Neural crest cell (in vitro differentiated cells): ENCODE data around the gene CMPK1. TPM values are rescaled to one million over a fixed set of nuclear protein-coding genes. Genes with fewer than 3 reads are reported as not detected.

Experiments used
- DNase-seq: peaks from one replicate; pipeline ENCODE4 v3.0.0; 2021; ENCODE audit warnings: low read depth, mixed read lengths, low spot score
- H3K27ac Mint-ChIP-seq: one replicate; pipeline ENCODE4 v1.8.0; 2021; ENCODE audit warnings: mild to moderate bottlenecking, mixed read lengths; ENCODE audit not compliant: unreplicated experiment
- H3K27me3 Mint-ChIP-seq: 2 replicates; pipeline ENCODE4 v1.8.0; 2021; ENCODE audit warnings: low read depth, mild to moderate bottlenecking, mixed read lengths
- H3K36me3 Mint-ChIP-seq: 2 replicates; pipeline ENCODE4 v1.8.0; 2021; ENCODE audit warnings: low read depth, mild to moderate bottlenecking, mixed read lengths
- H3K4me1 Mint-ChIP-seq: 2 replicates; pipeline ENCODE4 v1.8.0; 2021; ENCODE audit warnings: mixed read lengths
- H3K4me3 Mint-ChIP-seq: one replicate; pipeline ENCODE4 v1.8.0; 2021; ENCODE audit warnings: mild to moderate bottlenecking, mixed read lengths
- H3K9me3 Mint-ChIP-seq: 2 replicates; pipeline ENCODE4 v1.8.0; 2021; ENCODE audit warnings: mixed read lengths
- total RNA-seq: library from RNA; stranded (reverse); gene quantifications from 2 replicates; pipeline ENCODE4 v1.2.1, GENCODE V29; 2021
- TF ChIP-seq, protein P1 (sequence below): fragments of 200-600 bp; sonication (generic); conservative IDR thresholded peaks from 2 replicates; pipeline ENCODE4 v1.5.0; 2021; ENCODE audit warnings: antibody characterized with exemption, mild to moderate bottlenecking

Gene CMPK1
- total RNA-seq, 1 donor from 2014 or later = 59.3 TPM

DNA sequence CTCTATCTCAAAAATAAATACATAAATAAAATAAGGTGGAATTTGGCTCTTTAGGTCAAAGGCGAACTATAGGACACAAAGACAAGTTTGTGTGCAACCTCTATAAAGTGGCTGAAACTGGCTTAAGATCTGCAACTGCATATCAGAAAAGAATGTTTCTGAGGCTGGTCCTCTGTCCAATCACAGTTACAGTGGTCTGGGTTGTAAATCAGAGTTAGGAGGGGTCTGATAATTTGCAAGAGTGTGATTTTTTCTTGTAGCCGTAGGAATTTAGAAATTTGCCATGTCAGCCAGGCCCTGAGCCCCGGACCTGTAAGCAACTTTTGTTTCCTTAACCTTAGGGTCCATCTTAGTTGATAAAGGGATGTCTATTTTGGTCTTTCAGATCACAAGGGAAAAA lies 27.8 kb downstream of the CMPK1 start:
- Mint-ChIP-seq H3K4me1 (no peaks in the 10 kb centered on the region), H3K27me3 (no peaks in the 10 kb centered on the region), H3K27ac (no peak overlapping the region), H3K36me3 (no peaks in the 10 kb centered on the region), H3K4me3 (no peak overlapping the region), H3K9me3 (no peaks in the 10 kb centered on the region)
- no peak for DNase-seq
- TF ChIP-seq, protein P1, sequence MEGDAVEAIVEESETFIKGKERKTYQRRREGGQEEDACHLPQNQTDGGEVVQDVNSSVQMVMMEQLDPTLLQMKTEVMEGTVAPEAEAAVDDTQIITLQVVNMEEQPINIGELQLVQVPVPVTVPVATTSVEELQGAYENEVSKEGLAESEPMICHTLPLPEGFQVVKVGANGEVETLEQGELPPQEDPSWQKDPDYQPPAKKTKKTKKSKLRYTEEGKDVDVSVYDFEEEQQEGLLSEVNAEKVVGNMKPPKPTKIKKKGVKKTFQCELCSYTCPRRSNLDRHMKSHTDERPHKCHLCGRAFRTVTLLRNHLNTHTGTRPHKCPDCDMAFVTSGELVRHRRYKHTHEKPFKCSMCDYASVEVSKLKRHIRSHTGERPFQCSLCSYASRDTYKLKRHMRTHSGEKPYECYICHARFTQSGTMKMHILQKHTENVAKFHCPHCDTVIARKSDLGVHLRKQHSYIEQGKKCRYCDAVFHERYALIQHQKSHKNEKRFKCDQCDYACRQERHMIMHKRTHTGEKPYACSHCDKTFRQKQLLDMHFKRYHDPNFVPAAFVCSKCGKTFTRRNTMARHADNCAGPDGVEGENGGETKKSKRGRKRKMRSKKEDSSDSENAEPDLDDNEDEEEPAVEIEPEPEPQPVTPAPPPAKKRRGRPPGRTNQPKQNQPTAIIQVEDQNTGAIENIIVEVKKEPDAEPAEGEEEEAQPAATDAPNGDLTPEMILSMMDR = no peak

- TF ChIP-seq, protein P1 = no peak
- Mint-ChIP-seq H3K27me3 (no peaks in the 10 kb centered on the region), H3K4me1 (no peaks in the 10 kb centered on the region), H3K36me3 (no peaks in the 10 kb centered on the region), H3K4me3 (no peak overlapping the region), H3K27ac (no peak overlapping the region), H3K9me3 (no peaks in the 10 kb centered on the region)
- DNase-seq = no peak
These were observed 29.2 kb downstream of the CMPK1 start for GRCh38 chr1:47362828-47363227.

DNA sequence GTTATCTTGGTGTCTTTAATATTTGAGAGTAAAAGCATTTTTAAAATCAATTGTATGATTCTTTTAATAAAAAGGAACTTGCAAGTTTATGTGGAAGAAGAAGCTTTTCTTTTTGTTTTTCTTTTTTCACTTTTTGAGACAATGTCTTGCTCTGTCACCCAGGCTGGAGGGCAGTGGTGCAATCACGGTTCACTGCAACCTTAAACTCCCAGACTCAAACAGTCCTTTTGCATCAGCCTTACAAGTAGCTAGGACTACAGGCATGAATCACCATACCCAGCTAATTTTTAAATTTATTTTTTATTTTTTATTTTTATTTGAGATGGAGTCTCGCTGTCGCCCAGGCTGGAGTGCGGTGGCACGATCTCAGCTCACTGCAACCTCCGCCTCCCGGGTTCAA lies 34.1 kb downstream of the CMPK1 start:
- TF ChIP-seq, protein P1 = no peak
- Mint-ChIP-seq H3K27ac (no peak overlapping the region), H3K27me3 (no peaks in the 10 kb centered on the region), H3K4me1 (no peaks in the 10 kb centered on the region), H3K9me3 (no peaks in the 10 kb centered on the region), H3K4me3 (no peak overlapping the region), H3K36me3 (peaks cover 9% of the 10 kb centered on the region)
- no peak for DNase-seq

- H3K4me1 Mint-ChIP-seq = no peaks in the 10 kb centered on the region
- no peak for DNase-seq
- no peaks in the 10 kb centered on the region for H3K27me3 Mint-ChIP-seq
- TF ChIP-seq, protein P1 = no peak
- no peak overlapping the region for H3K4me3 Mint-ChIP-seq
- no peaks in the 10 kb centered on the region for H3K9me3 Mint-ChIP-seq
- H3K36me3 Mint-ChIP-seq = peaks cover 9% of the 10 kb centered on the region
- H3K27ac Mint-ChIP-seq = no peak overlapping the region
These were observed 37.5 kb downstream of the CMPK1 start for GRCh38 chr1:47371016-47371517.

DNA sequence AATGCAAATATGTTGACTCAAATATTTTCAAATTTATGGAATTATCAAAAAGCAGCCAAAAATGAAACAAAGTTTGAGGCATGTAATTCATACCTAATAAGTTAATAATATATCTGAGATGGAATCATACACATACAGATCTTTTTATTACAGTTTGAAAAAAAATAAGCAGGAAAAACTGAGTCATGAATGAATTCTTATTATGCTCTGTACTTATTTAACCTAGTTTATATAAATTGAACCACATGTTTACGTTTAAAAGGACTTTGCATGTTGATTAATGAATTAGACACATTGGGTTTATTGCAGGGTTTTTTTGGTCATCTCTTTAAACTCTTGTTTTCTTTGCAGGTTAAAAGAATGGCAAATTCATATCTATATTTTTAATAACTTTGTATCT lies 40.9 kb downstream of the CMPK1 start:
- Mint-ChIP-seq H3K9me3 (no peaks in the 10 kb centered on the region), H3K4me3 (no peak overlapping the region), H3K27me3 (no peaks in the 10 kb centered on the region), H3K4me1 (no peaks in the 10 kb centered on the region), H3K27ac (no peak overlapping the region), H3K36me3 (peaks cover 14% of the 10 kb centered on the region)
- TF ChIP-seq, protein P1 = no peak
- DNase-seq = no peak

GRCh38 chr1:47378147-47378546 lies 44.6 kb downstream of the CMPK1 start:
- H3K4me3 Mint-ChIP-seq = no peak overlapping the region
- TF ChIP-seq, protein P1 = no peak
- H3K36me3 Mint-ChIP-seq = peaks cover 10% of the 10 kb centered on the region
- no peaks in the 10 kb centered on the region for H3K27me3 Mint-ChIP-seq
- H3K4me1 Mint-ChIP-seq = no peaks in the 10 kb centered on the region
- no peak for DNase-seq
- H3K27ac Mint-ChIP-seq = no peak overlapping the region
- H3K9me3 Mint-ChIP-seq = no peaks in the 10 kb centered on the region
